Measurements from ENCODE around the gene SMARCE1. TPM values are rescaled to one million over a fixed set of nuclear protein-coding genes. Genes with fewer than 3 reads are reported as not detected.

SMARCE1 gene
- polyA plus RNA-seq, 1 donor from 2014 or later: 248 TPM

DNA sequence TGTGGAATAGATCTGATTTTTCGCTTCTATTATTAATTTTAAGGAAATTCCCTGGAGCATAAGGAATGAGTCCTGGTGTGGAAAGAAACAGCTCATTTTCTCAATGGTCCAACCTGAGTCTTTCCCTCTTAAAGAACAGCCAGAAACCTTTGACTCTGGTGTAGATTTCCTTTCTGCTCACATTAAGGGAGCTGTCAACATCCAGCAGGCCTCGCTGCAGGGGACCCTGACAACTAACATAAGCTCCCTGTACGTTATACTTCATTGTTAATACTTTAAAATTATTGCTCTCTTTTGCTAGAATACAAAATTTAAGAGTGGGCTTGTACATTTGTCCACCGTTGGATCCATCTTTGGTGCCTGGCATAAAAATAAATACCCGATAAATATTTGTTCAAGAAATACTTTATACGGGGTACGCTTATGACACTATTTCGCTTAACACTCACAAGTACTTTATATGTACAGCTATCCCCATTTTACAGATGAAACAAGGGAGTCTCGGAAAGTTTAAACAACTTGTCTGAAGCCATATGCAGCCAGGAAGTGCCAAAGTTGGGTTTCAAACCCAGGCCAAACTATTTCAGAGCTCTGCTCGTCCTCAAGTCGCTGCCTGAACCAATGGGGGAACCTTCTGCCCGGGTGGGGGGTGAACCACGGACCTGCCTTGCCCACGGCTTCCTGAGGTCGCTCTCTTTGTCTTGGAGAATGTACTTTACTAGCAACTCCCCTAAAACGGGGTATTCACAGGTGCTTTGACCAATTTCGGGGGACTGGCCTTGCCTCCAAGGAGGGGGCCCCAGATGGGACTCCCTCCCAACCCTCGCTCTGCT is 611 bp downstream of the SMARCE1 start:
- H3K36me3 ChIP-seq (ENCODE audit: insufficient read depth, low read length): peaks cover 12% of the 10 kb centered on the region
- H3K9ac ChIP-seq (ENCODE audit: low read length): peak overlapping the region; percentile 99
- H3K79me2 ChIP-seq (replicated peaks; ENCODE audit: insufficient read depth, low read length): peaks cover 63% of the 10 kb centered on the region
- no peak for TF ChIP-seq EP300 (conservative IDR thresholded peaks at IDR 0.05; ENCODE audit: poor library complexity, severe bottlenecking)
- TF ChIP-seq TAF1 (IDR thresholded peaks at IDR 0.05; ENCODE audit: low read depth): no peak
- no peak for TF ChIP-seq RAD21 (conservative IDR thresholded peaks at IDR 0.05)
- TF ChIP-seq MXI1 (conservative IDR thresholded peaks at IDR 0.05; ENCODE audit: poor library complexity, severe bottlenecking): no peak
- TF ChIP-seq EZH2 (IDR thresholded peaks at IDR 0.05; ENCODE audit: borderline replicate concordance, insufficient read depth, low read length, poor library complexity, severe bottlenecking): no peak
- TF ChIP-seq, protein P1, sequence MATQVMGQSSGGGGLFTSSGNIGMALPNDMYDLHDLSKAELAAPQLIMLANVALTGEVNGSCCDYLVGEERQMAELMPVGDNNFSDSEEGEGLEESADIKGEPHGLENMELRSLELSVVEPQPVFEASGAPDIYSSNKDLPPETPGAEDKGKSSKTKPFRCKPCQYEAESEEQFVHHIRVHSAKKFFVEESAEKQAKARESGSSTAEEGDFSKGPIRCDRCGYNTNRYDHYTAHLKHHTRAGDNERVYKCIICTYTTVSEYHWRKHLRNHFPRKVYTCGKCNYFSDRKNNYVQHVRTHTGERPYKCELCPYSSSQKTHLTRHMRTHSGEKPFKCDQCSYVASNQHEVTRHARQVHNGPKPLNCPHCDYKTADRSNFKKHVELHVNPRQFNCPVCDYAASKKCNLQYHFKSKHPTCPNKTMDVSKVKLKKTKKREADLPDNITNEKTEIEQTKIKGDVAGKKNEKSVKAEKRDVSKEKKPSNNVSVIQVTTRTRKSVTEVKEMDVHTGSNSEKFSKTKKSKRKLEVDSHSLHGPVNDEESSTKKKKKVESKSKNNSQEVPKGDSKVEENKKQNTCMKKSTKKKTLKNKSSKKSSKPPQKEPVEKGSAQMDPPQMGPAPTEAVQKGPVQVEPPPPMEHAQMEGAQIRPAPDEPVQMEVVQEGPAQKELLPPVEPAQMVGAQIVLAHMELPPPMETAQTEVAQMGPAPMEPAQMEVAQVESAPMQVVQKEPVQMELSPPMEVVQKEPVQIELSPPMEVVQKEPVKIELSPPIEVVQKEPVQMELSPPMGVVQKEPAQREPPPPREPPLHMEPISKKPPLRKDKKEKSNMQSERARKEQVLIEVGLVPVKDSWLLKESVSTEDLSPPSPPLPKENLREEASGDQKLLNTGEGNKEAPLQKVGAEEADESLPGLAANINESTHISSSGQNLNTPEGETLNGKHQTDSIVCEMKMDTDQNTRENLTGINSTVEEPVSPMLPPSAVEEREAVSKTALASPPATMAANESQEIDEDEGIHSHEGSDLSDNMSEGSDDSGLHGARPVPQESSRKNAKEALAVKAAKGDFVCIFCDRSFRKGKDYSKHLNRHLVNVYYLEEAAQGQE (IDR thresholded peaks at IDR 0.05; ENCODE audit: borderline replicate concordance): no peak
- TF ChIP-seq POLR2AphosphoS5 (IDR thresholded peaks at IDR 0.05): no peak
- no peak for TF ChIP-seq SMC3 (conservative IDR thresholded peaks at IDR 0.05; ENCODE audit: poor library complexity)
- TF ChIP-seq, protein P2, sequence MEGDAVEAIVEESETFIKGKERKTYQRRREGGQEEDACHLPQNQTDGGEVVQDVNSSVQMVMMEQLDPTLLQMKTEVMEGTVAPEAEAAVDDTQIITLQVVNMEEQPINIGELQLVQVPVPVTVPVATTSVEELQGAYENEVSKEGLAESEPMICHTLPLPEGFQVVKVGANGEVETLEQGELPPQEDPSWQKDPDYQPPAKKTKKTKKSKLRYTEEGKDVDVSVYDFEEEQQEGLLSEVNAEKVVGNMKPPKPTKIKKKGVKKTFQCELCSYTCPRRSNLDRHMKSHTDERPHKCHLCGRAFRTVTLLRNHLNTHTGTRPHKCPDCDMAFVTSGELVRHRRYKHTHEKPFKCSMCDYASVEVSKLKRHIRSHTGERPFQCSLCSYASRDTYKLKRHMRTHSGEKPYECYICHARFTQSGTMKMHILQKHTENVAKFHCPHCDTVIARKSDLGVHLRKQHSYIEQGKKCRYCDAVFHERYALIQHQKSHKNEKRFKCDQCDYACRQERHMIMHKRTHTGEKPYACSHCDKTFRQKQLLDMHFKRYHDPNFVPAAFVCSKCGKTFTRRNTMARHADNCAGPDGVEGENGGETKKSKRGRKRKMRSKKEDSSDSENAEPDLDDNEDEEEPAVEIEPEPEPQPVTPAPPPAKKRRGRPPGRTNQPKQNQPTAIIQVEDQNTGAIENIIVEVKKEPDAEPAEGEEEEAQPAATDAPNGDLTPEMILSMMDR (IDR thresholded peaks at IDR 0.05; ENCODE audit: poor library complexity, severe bottlenecking): no peak
- peak overlapping the region; percentile 98 for H3K4me2 ChIP-seq (ENCODE audit: low read length)
- peak overlapping the region; percentile 89 for H3K4me3 ChIP-seq (ENCODE audit: low read length)
- H4K20me1 ChIP-seq (ENCODE audit: insufficient read depth): no peaks in the 10 kb centered on the region
- H3K27me3 ChIP-seq (ENCODE audit: insufficient read depth, low read depth, low read length): no peaks in the 10 kb centered on the region
- peak overlapping the region; percentile 98 for H3K27ac ChIP-seq (ENCODE audit: low read length)
- peaks cover 5% of the 10 kb centered on the region for H3F3A ChIP-seq (ENCODE audit: insufficient read depth, low read length, poor library complexity, severe bottlenecking)
- peak overlapping the region; percentile 100 for H2AFZ ChIP-seq (ENCODE audit: low read depth, low read length)
- no peaks in the 10 kb centered on the region for H3K9me3 ChIP-seq (ENCODE audit: low read length)
- no peaks in the 10 kb centered on the region for H3K9me2 ChIP-seq (ENCODE audit: insufficient read depth, low read length)

DNA sequence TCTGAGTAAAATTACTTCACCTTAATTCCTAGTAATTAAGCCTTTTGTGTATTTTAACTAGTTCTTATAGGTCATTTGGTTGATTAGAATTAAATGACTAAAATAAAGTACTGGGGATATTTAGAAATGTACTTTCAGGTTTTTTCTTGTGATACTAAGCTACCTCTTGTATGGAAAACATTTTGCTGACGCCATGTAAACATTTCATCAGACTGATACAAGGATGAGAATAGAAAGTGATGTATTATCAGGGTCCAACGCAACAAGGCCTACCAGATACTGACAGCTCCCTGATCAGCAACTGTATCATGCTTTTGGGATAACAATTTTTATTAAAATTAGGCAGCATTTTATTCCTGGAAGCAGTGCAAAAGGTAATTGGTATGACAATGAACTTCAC is 1.7 kb downstream of the SMARCE1 start:
- TF ChIP-seq, protein P1 (IDR thresholded peaks at IDR 0.05; ENCODE audit: borderline replicate concordance): no peak
- no peak for TF ChIP-seq EP300 (conservative IDR thresholded peaks at IDR 0.05; ENCODE audit: poor library complexity, severe bottlenecking)
- Histone ChIP-seq H3K9me3 (ENCODE audit: low read length) (no peaks in the 10 kb centered on the region), H3K79me2 (replicated peaks; ENCODE audit: insufficient read depth, low read length) (peaks cover 73% of the 10 kb centered on the region), H3K36me3 (ENCODE audit: insufficient read depth, low read length) (peaks cover 12% of the 10 kb centered on the region), H3K9me2 (ENCODE audit: insufficient read depth, low read length) (no peaks in the 10 kb centered on the region), H3K27me3 (ENCODE audit: insufficient read depth, low read depth, low read length) (no peaks in the 10 kb centered on the region), H3K9ac (ENCODE audit: low read length) (no peak overlapping the region), H3F3A (ENCODE audit: insufficient read depth, low read length, poor library complexity, severe bottlenecking) (peaks cover 5% of the 10 kb centered on the region), H3K27ac (ENCODE audit: low read length) (no peak overlapping the region), H4K20me1 (ENCODE audit: insufficient read depth) (no peaks in the 10 kb centered on the region), H2AFZ (ENCODE audit: low read depth, low read length) (no peak overlapping the region), H3K4me2 (ENCODE audit: low read length) (peak overlapping the region; percentile 98), H3K4me3 (ENCODE audit: low read length) (peak overlapping the region; percentile 89)
